HepG2 (cell line): ENCODE data around the gene CACNB4. TPM values are rescaled to one million over a fixed set of nuclear protein-coding genes. Genes with fewer than 3 reads are reported as not detected.

ENCODE experiments used
- ATAC-seq: fragments of 200-7000 bp; cut with Tn5 transposase; 3 replicates; pipeline ENCODE4 v1.9.1; 2020; ENCODE audit warnings: mild to moderate bottlenecking, moderate library complexity
- BruUV-seq: library from RNA; stranded (reverse); fragments of 400-500 nt; replicated peaks from 2 replicates; lab custom pipeline; 2021; lab: Mats Ljungman, UMichigan
- CTCF ChIA-PET: fragments of 300-600 bp; formaldehyde crosslinking; extraction: SDS; loops from one replicate; lab custom pipeline; 2021; ENCODE audit warnings: low total read pairs, inconsistent platforms, low intra/inter-chr PET ratio; lab: Yijun Ruan, JAX
- POLR2A ChIA-PET: fragments of 350-600 bp; sonication (Branson Sonifier 250); formaldehyde crosslinking; loops from one replicate; lab custom pipeline; 2020; ENCODE audit warnings: antibody characterized with exemption, inconsistent platforms; lab: Yijun Ruan, JAX
- DNase-seq: peaks from one replicate; pipeline ENCODE4 v3.0.0-alpha.2; 2015; ENCODE audit warnings: low spot score
- FAIRE-seq: peaks from 3 replicates; lab custom pipeline; 2011; peaks lifted over from hg19 to GRCh38; lab: Jason Lieb, UNC
- H2AFZ ChIP-seq: one replicate; pipeline ENCODE4 v1.6.1; 2011; ENCODE audit warnings: low read length, inconsistent platforms
- H3K27ac ChIP-seq: fragments of 300-600 bp; 3 replicates; pipeline ENCODE4 v1.8.0; 2011; ENCODE audit warnings: mixed run types, mild to moderate bottlenecking, mixed read lengths, low read length, inconsistent platforms; ENCODE audit not compliant: insufficient read depth; ENCODE audit errors: extremely low read length
- H3K27me3 ChIP-seq, 2 experiments: fragments of 200-600 bp in 1 of 2; 2 replicates in 1 of 2; 3 replicates in 1 of 2; pipeline versions ENCODE4 v1.6.0 to v1.8.0; 2011; ENCODE audit warnings: low read length in 2 of 2, mild to moderate bottlenecking in 2 of 2, moderate library complexity in 2 of 2, inconsistent platforms in 1 of 2; ENCODE audit not compliant: insufficient read depth in 2 of 2, control insufficient read depth in 1 of 2
- H3K36me3 ChIP-seq, 2 experiments: fragments of 200-600 bp in 1 of 2; replicated peaks in 1 of 2; 2 replicates in 1 of 2; 3 replicates in 1 of 2; pipeline versions ENCODE4 v1.5.1 to v1.8.0; 2011; ENCODE audit warnings: low read length in 2 of 2, inconsistent platforms in 1 of 2; ENCODE audit not compliant: insufficient read depth in 2 of 2, control insufficient read depth in 1 of 2
- H3K4me1 ChIP-seq: 2 replicates; pipeline ENCODE4 v1.5.1; 2012; ENCODE audit warnings: low read length, inconsistent platforms; ENCODE audit not compliant: insufficient read depth
- H3K4me2 ChIP-seq: 2 replicates; pipeline ENCODE4 v1.6.0; 2011; ENCODE audit warnings: low read depth, low read length, inconsistent platforms
- H3K4me3 ChIP-seq, 3 experiments: fragments of 200-600 bp in 1 of 3; sonication (generic), shearing (Covaris generic) in 1 of 3; replicated peaks in 1 of 3; 2 replicates each; pipeline ENCODE4 v1.5.1; 2011 to 2016; ENCODE audit warnings: low read length in 3 of 3, inconsistent platforms in 2 of 3, low read depth in 2 of 3, mild to moderate bottlenecking in 2 of 3, control low read depth in 1 of 3, mixed read lengths in 1 of 3; ENCODE audit not compliant: insufficient read depth in 1 of 3
- H3K79me2 ChIP-seq: one replicate; pipeline ENCODE4 v1.6.1; 2011; ENCODE audit warnings: low read length, inconsistent platforms; ENCODE audit not compliant: insufficient read depth
- H3K9ac ChIP-seq: 2 replicates; pipeline ENCODE4 v1.6.0; 2011; ENCODE audit warnings: mild to moderate bottlenecking, low read depth, low read length, inconsistent platforms; ENCODE audit not compliant: insufficient read depth
- H3K9me3 ChIP-seq: 2 replicates; pipeline ENCODE4 v1.5.1; 2012; ENCODE audit warnings: mild to moderate bottlenecking, low read length
- H4K20me1 ChIP-seq: 2 replicates; pipeline ENCODE4 v1.6.0; 2011; ENCODE audit warnings: inconsistent platforms, mild to moderate bottlenecking, low read length, moderate library complexity; ENCODE audit not compliant: insufficient read depth
- AKAP8 ChIP-seq: sonication (generic); formaldehyde crosslinking; IDR thresholded peaks from 2 replicates; pipeline ENCODE4 v1.5.1; 2020; ENCODE audit warnings: mild to moderate bottlenecking, missing genetic modification reagents
- FOXC1 ChIP-seq: sonication (generic); formaldehyde crosslinking; IDR thresholded peaks from 2 replicates; pipeline ENCODE4 v1.8.0; 2022; ENCODE audit warnings: mild to moderate bottlenecking, missing genetic modification reagents, borderline replicate concordance
- MTF1 ChIP-seq: sonication (generic); formaldehyde crosslinking; IDR thresholded peaks from 2 replicates; pipeline ENCODE4 v1.5.0; 2020; ENCODE audit warnings: missing genetic modification reagents
- MXD1 ChIP-seq: sonication (generic); formaldehyde crosslinking; IDR thresholded peaks from 2 replicates; pipeline ENCODE4 v1.4.0; 2020; ENCODE audit warnings: mild to moderate bottlenecking, missing genetic modification reagents
- NKX3-1 ChIP-seq: sonication (generic); formaldehyde crosslinking; IDR thresholded peaks from 2 replicates; pipeline ENCODE4 v1.5.0; 2020; ENCODE audit warnings: missing genetic modification reagents
- PHB2 ChIP-seq: fragments of 450-650 bp; IDR thresholded peaks from 2 replicates; pipeline ENCODE4 v1.6.1; 2018; ENCODE audit not compliant: partially characterized antibody
- STAG1 ChIP-seq: sonication (generic); formaldehyde crosslinking; IDR thresholded peaks from 2 replicates; pipeline ENCODE4 v1.4.0; 2020; ENCODE audit warnings: missing genetic modification reagents
- ZKSCAN8 ChIP-seq: IDR thresholded peaks from 2 replicates; pipeline ENCODE4 v1.6.1; 2016; ENCODE audit warnings: borderline replicate concordance, missing genetic modification reagents, missing compliant biosample characterization
- ZNF737 ChIP-seq: sonication (generic); formaldehyde crosslinking; IDR thresholded peaks from 2 replicates; pipeline ENCODE4 v1.5.0; 2020; ENCODE audit warnings: missing genetic modification reagents, mild to moderate bottlenecking, borderline replicate concordance
- WGBS: methylation state at CpG from one replicate; pipeline ENCODE4 v1.1.6; 2017; ENCODE audit warnings: low lambda C conversion rate; 5-methylcytosine and 5-hydroxymethylcytosine counted together
- in situ Hi-C: cut with HindIII; loops from 2 replicates; pipeline ENCODE4 v1.10.0; 2017; ENCODE audit warnings: low pct_unique_long_range_greater_than_20kb; ENCODE audit not compliant: extremely low pct_ligation_motif_present
- intact Hi-C: fragments of 100-400 bp; cut with micrococcal nuclease; formaldehyde crosslinking; loops from one replicate; pipeline ENCODE4 v1.10.0; 2022; ENCODE audit not compliant: unreplicated experiment
- polyA plus RNA-seq, 8 experiments: library from polyadenylated mRNA; depleted of rRNA in 3 of 8; stranded (reverse) in 7 of 8; unstranded in 1 of 8; fragments of >200 nt; fragmentation: Illumina TruSeq in 4 of 8; extraction: Trizol in 4 of 8; gene quantifications; 2 replicates each; pipeline versions ENCODE4 v1.2.1 to v1.2.3, GENCODE V29; 2011 to 2016; ENCODE audit warnings: low read depth in 4 of 8, missing spikeins in 1 of 8, mixed read lengths in 1 of 8; ENCODE audit not compliant: insufficient read depth in 1 of 8
- total RNA-seq, 5 experiments: library from RNA; depleted of rRNA; stranded (reverse); fragments of >200 nt; fragmentation: Illumina TruSeq; extraction: Trizol; gene quantifications; 2 replicates each; pipeline ENCODE4 v1.2.3, GENCODE V29; 2016; ENCODE audit warnings: low read depth in 1 of 5

The CACNB4 gene
- total and polyA plus RNA-seq, 2 of the 13 experiments (the other 11 are each of a cell fraction or from before 2014, with no cell fraction given), result 5.1 to 14.3 TPM

- intact Hi-C loops, result no loop called here
- peaks cover 9% of the 10 kb centered on the region; the same call in 1 of the 2 replicates for H3K9me3 ChIP-seq
- BruUV-seq, result no TSS peak
- DNase-seq (no peak), FAIRE-seq (no peak)
- no peaks in the 10 kb centered on the region for H3K79me2 ChIP-seq
- no peaks in the 10 kb centered on the region for H3K4me1 ChIP-seq
- CTCF ChIA-PET, result no interaction called here
- H3K4me3 ChIP-seq, result no peak overlapping the region
- no peak overlapping the region for H3K9ac ChIP-seq
- no peaks in the 10 kb centered on the region for H3K36me3 ChIP-seq
- H3K4me2 ChIP-seq, result no peak overlapping the region
- POLR2A ChIA-PET, result no interaction called here
- WGBS, result 52% methylated on average over 7 of the region's 7 CpGs
- H4K20me1 ChIP-seq, result no peaks in the 10 kb centered on the region
- TF ChIP-seq PHB2 (no peak), MTF1 (CRISPR knock-in tag) (no peak), STAG1 (CRISPR knock-in tag) (no peak), ZKSCAN8 (no peak), MXD1 (CRISPR knock-in tag) (no peak), FOXC1 (CRISPR knock-in tag) (no peak), ZNF737 (CRISPR knock-in tag) (no peak), AKAP8 (CRISPR knock-in tag) (no peak), NKX3-1 (CRISPR knock-in tag) (no peak)
- TF ChIP-seq, all 625 proteins: peak for 0
- in situ Hi-C loops, result no loop called here
- Histone ChIP-seq H3K27me3 (peaks cover 1 to 7% of the 10 kb centered on the region in 2 experiments; a peak in 2 of 5 replicates), H3K27ac (no peak overlapping the region), H2AFZ (no peak overlapping the region)
- no peak for ATAC-seq
Observed at GRCh38 chr2:152062125-152063091, 36.4 kb downstream of the CACNB4 start.
